Right lung (tissue), 10 donors: ENCODE measurements around the gene NUDT22. TPM values are rescaled to one million over a fixed set of nuclear protein-coding genes. Genes with fewer than 3 reads are reported as not detected.

Source experiments
- DNase-seq, 2 donors: peaks; one replicate each; pipeline ENCODE4 v3.0.0-alpha.2; 2013
- long read RNA-seq, 8 donors: transcript quantifications; one replicate each; lab custom pipeline, GENCODE V29; 2026
- polyA plus RNA-seq, 5 donors: library from polyadenylated mRNA; unstranded; fragments of 120-200 nt; gene quantifications; one replicate each; pipeline versions ENCODE4 v1.2.1 to v1.2.3, GENCODE V29; 2013; ENCODE audit warnings: inconsistent platforms in 1 of 5, low replicate concordance in 1 of 5; ENCODE audit not compliant: insufficient read length in 5 of 5, insufficient read depth in 1 of 5

Gene NUDT22, protein sequence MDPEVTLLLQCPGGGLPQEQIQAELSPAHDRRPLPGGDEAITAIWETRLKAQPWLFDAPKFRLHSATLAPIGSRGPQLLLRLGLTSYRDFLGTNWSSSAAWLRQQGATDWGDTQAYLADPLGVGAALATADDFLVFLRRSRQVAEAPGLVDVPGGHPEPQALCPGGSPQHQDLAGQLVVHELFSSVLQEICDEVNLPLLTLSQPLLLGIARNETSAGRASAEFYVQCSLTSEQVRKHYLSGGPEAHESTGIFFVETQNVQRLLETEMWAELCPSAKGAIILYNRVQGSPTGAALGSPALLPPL
- 10 to 100 TPM; 16.5 to 29.4 (median 17.8) TPM for polyA plus RNA-seq
- long read RNA-seq, donor 1, transcript NUDT22-201 (6 exons, 1,094 nt) = major isoform, 6 of 16 reads
- long read RNA-seq, donor 1, partial matches to known transcripts = 5 of 16 reads
- long read RNA-seq, donor 1, other reads (novel, unspliced or antisense) = 0 of 16 reads
- long read RNA-seq, donor 2, partial matches to known transcripts = 0 of 22 reads
- long read RNA-seq, donor 2, other reads (novel, unspliced or antisense) = 19 of 22 reads
- long read RNA-seq, donor 3, transcript NUDT22-201 (6 exons, 1,094 nt) = major isoform, 7 of 15 reads
- long read RNA-seq, donor 3, partial matches to known transcripts = 0 of 15 reads
- long read RNA-seq, donor 3, other reads (novel, unspliced or antisense) = 0 of 15 reads
- long read RNA-seq, donor 4, partial matches to known transcripts = 14 of 21 reads
- long read RNA-seq, donor 4, other reads (novel, unspliced or antisense) = 0 of 21 reads
- long read RNA-seq, donor 5, partial matches to known transcripts = 40 of 49 reads
- long read RNA-seq, donor 5, other reads (novel, unspliced or antisense) = 5 of 49 reads
- long read RNA-seq, donor 6, transcript NUDT22-201 (6 exons, 1,094 nt) = major isoform, 5 of 15 reads
- long read RNA-seq, donor 6, partial matches to known transcripts = 6 of 15 reads
- long read RNA-seq, donor 6, other reads (novel, unspliced or antisense) = 0 of 15 reads
- long read RNA-seq, donor 7, partial matches to known transcripts = 0 of 4 reads
- long read RNA-seq, donor 7, other reads (novel, unspliced or antisense) = 0 of 4 reads
- long read RNA-seq, donor 8, partial matches to known transcripts = 9 of 10 reads
- long read RNA-seq, donor 8, other reads (novel, unspliced or antisense) = 0 of 10 reads

DNA sequence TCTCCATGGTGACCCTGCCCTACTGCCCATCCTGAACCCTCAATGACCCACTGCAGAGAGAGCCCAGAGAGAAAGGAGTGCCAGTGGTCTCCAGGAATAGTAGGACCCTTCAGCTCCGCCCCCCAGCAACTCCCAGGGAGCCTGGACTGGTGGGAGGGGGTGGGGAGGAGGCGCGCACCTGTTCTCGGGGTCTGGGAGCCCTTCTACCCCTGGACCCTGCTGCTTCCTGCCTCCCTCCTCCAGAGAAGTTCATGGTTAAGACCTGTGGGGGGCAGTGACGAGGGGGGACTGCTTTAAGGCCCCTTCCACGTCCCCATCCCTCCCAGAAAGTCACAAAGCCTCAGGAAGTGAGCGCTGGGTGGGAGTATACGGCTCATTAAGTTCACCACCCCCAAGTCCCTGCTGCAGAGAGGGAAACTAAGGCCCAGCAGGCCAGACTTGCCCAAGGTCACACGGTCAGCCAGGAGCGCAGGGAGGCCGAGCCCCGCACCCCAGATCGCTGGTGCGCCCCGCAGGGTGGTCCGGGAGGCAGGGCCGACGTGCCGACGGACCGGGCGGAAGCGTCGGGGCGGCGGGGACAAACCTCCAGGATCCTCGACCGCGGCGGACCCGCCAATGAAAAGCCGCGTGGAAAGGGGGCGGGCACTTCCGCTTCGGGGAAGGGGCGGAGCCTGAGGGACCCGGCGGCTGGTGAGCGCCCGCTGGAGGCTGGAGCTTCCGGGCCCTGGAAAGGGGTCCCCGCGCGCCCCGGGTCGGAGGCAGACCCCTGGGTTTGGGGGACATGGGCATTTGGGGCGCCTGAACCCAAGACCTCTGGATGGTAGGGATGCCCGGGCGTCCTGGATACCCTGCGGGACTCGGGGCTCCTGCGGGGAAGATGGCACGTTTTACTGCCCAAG, at the start of gene NUDT22, which contains the start of gene TRPT1:
TSS of gene NUDT22 (plus strand) at position 667 of the 899 bp plus-strand sequence. CDS start 379 bp downstream, outside the sequence.
TSS of gene TRPT1 (minus strand) at position 579 of the 899 bp plus-strand sequence. CDS start at position 253, 326 bp downstream.
- DNase-seq = peak; percentile 83 to 85

DNA sequence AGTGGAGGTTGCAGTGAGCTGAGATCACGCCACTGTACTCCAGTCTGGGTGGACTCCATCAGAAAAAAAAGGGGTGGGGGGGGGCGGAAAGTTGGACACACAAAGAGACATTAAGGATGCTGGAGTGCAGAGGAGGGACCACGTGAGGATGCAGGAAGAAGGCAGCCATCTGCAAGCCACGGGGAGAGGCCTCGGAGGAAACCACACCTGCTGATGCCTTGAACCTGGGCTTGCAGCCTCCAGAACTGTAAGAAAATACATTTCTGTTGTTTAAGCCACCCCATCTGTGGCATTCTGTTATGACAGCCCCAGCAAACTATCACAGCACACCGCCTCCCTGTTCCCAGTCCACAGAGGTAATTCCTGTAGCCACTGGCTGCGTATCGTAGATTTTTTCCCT, 49.3 kb upstream of the NUDT22 start:
- no peak for DNase-seq

DNA sequence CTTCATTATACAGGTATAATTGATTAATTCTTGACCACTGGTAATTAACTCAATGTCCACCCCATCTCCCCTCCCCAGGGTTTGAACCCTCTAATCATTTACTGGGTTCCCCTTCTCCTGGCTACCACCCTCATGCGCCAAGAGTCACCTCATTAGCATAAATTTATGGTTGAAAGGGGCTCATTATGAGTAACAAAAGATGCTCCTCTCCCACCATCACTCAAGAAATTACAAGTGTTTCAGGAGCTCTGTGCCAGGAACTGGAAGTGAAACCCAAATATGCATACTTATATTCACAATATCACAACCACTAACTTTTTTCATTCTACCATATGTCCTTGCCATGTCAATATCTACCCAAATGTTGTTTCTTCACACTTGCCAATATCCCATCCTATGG, 47.9 kb upstream of the NUDT22 start:
- DNase-seq = no peak

DNA sequence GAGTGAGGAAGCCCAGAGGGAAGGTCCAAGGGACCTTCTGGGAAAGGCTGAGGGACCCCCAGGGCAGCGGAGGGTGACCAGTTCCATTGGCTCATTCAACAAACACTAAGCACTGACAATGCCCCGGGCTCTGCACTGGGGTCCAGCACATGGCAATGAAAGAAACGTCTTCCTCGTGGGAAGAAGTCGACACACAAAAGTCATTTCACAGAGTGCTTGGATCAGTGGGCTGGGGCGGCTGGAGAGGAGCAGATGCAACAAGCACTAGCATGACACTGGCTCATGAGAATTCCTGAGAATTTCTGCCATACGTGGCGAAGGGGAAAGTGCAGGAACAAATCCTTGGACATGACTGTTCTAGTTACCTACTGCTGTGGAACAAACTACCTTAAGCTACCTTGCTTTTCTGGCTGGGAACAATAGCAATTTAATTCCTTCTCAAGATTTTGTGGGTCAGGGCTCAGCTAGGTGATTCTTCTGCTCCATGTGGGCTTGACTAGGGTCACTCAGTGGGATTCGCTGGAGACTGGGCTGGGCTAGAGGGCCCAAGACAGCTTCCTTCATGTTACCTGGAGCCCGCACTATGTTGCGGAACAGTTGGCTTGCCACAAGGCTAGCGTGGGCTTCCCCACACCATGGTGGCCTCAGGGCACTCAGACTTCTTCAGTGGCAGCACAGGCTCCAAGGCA, 47.0 kb upstream of the NUDT22 start:
- no peak for DNase-seq

DNA sequence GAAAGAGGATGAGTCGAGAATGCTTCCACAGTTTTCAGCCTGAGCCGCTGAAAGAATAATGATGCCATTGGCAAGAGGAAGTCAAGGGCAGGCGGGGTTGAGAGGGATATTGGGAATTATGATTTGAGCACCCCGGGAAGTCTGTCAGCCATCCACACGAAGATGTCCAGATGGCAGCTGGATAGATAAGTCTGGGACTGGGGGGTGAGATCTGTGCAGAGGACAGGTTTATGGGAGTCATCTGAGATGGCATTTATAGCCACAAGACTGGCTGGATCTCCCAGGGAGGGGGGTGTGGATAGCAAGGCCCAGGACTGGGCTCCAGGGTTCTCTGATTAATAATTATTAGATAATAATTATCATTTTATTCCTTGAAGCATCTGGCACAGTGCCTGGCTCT, 45.2 kb upstream of the NUDT22 start:
- DNase-seq = no peak

DNA sequence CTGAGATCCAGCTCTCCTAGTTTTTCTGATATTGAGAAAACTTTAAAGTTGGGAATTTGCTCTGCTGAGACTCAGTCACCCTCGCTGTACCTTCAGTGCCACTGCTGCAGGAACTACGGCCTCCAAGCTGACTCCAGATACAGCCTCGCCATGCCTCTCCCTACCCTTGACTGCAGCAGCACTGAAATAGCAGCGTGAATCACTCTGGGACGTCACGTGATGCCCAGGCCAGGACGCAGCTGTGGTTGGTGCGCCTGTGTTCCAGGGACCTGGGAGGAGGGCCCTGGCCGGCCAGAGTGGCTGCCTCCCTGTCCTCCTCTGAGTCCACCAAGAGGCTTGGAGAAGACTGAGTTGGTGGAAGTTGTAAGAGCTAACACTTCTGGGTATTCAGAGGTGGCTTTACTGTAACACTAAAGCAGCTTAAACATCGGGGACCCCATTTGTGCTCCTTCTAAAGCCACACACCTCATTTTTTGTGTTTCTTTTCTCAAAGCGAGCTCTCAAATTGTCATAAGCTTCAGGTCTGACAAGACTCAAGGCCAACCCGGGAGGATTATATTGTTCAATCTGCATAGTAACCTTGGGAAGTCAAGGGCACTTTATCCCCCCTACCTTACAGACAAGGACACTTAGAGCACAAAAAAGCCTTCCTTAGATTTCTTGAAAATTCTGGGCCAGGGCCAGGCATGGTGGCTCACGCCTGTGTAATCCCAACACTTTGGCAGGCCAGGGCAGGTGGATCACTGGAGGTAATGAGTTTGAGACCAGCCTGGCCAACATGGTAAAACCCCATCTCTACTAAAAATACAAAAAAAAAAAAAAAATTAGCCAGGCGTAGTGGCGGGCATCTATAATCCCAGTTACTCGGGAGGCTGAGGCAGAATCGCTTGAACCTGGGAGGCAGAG, 44.3 kb upstream of the NUDT22 start:
- peak; percentile 77 to 80 for DNase-seq

DNA sequence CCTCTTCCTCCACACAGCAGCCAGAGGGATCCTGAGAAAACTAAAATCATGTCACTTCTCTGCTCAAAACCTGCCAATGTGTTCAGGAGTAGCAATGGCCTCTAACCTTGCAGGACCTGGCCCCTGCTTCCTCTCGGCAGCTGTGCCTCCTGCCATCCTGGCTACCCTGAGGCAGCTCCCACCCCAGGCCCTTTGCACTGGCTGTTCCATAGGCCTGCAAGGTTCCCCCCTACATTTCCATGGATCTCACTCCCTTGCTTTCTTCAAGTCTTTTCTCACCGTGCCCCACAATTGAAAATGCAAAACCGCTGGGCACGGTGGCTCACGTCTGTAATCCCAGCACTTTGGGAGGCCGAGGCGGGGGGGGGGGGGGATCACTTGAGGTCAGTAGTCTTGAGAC, 42.2 kb upstream of the NUDT22 start:
- no peak for DNase-seq

DNA sequence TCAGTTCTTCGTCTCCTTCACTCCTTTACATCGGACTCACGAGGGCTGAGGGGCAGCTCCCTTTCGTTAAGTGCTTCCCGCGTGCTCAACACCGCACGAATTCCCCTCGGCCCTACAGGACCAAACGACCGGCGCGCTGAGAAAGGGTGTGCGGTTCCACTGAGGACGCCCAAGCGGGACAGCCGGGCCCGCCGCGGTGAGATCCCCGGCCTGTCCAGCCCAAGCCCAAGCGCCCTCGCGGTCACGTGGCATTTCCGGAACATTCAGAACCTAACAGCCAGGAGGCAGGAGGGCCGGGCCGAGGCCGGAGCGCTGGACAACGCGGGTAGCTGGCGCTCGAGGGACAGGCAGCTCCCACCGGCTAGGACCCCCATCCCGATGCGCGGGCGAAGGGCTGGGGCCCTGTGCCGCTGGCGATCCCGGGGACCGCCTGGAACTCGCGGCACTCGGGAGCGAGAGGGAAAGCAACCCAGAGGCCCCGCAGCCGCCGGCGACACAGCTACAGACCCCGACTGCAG, 40.8 kb upstream of the NUDT22 start:
- no peak for DNase-seq

DNA sequence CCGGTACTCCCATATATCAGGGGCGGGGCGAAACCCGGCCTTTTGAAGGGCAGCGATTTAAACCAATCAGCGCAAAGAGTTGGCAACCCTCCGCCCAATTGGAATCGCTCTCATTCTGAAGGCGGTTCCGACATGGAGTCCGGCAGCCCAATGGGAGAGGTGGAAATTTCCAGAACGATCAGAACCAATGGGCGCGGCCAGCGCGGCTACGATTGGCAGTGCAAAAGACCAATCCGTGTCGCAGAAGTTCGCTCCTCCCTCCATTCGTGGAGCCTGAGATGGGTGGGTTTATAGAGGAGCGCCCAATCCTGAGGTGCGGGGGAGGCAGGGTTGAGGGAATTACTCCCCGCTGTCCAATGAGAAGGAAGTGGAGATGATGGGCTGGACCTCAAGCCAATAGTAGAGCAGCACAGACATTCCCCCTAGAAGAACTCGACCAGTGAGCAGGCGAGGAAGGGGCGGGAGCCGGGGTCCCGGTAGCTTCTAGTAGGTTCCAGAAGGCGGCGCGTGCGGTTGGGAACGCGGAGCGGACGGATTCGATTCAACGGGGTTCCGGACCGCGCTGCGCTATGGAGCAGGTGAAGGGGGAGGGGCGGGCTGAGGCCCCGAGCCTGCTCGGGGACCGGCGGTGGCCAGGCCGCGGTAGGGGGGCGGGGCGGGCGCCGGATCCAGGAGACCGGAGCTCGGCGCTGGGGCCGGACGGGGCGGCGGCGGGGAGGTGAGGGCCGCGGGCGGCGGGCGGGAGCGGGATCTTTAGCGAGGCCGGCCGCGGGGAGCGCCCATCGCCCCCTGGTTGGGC, 40.2 kb upstream of the NUDT22 start, which contains the start of gene STIP1:
TSS of gene STIP1 (plus strand) at position 479 of the 799 bp plus-strand sequence. CDS start at position 570, 91 bp downstream.
- peak; percentile 100 for DNase-seq

DNA sequence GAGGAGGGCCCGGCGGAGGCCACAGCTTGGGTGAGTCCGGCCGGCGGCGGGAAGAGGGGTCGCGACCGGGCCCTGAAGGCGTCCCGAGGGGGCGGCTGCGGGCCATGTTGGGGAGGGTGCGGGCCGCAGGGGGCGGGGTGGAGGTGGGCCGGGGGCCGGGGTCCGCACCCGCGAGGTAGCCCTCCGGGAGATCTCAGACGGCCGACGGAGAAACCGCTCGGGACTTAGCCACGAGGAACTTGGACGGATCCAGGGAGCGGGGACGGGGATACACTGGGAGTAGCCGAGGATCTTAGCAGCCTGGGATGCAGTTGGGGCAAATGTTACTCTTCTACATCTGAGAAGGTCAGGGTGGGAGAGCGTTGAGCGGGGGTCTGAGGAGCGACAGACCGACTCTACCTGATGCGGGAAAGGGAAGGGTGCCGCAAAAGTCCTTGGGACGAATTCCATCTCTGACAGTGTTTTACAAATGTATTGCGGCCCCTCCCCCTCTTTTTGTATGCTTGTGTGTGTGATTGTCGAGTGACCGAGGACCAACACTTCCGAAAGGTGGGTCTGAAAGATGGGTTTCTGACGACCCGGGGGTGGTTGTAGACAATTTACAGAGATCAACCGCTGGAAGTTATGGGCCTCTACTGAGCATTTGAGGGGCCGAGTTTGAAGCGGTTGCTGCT, 39.4 kb upstream of the NUDT22 start:
- no peak for DNase-seq

DNA sequence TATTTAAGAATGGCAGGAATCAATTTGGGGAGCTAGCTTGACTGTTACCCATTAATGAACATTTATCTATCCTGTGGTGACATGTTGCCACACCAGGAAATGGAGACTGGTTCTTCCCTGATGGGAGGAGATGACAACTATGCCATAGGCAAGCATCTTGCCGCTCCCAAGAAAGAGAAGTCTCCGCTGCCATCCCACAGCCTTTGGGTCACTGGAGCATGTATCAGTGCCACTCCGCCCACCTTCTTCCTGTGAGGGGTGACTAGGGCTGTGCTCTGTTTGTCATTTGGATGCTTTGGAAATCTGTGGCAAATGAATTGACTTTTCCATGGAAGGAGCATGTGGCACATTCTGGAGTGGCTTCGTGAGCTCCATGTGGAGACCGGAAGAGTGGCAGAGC, 33.6 kb upstream of the NUDT22 start:
- DNase-seq = no peak

DNA sequence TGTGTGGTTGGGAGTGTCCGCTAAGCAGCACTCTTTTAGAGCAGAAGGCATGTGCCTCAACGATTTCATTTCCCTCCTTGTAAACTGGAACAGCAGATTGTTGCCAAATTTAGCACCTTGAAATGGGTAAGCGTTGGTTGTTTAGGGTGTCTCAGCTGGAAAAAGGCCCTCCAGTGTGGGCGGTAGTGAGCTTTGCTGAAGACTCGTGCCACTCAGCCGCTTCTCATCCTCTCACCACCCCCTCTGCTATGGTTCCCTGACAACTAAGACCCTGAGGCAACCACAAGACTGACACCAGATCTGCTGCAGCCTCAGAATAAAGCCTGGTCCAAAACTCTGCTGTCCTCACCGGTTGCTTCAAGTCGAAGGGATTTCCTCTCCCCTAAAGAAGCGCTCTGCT, 29.4 kb upstream of the NUDT22 start:
- DNase-seq = no peak

DNA sequence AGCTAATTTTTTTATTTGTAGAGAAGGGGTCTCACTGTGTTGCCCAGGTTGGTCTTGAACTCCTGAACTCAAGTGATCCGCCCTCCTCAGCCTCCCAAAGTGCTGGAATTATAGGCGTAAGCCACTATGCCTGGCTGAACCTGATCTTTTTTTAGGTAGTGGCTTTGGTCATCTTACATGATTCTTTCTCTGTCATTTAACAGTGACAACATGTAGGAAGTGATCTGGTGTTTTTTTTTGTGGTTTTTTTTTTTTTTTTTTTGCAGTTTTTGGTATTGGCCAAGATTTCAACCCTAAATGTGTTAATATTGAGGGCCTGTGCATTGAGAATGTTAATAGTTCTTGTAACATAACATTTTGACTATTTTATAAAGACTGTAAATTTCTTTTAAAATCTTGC, 27.6 kb upstream of the NUDT22 start:
- DNase-seq = no peak

DNA sequence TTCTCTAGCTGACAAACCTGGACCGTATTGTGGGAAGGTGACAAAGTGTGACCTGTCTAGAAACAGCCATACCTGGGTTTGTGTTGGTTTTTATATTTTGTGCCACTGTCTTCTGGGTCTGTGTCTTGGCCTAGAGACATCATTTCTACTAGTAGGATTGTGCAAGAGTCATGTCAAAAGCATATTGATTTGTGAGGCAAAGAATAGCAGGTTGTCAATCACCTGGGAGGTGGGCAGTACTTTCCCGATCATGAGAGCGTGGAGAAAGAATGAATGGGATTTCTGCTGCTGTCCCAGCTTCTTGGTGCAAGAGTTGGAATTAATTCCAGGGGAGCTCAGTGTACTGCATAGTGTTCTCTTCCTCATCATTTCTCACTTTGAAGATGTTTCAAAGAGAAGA, 24.5 kb upstream of the NUDT22 start:
- no peak for DNase-seq

DNA sequence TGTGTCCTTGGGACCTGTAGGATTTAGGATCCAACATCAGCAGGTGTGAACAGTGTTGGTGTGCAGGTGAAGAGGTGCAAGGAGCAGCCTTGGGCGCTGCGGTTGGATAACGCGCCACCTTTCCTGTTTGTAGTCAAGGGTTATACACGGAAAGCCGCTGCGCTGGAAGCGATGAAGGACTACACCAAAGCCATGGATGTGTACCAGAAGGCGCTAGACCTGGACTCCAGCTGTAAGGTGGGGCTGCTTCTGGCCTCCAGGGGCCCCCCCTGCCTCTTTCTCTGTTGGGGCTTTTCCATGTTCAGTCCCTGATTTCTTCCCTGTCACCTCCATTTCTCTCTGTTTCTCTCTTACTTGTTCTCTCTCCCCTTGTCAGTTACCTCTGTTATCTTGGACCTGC, 23.1 kb upstream of the NUDT22 start:
- DNase-seq = no peak

DNA sequence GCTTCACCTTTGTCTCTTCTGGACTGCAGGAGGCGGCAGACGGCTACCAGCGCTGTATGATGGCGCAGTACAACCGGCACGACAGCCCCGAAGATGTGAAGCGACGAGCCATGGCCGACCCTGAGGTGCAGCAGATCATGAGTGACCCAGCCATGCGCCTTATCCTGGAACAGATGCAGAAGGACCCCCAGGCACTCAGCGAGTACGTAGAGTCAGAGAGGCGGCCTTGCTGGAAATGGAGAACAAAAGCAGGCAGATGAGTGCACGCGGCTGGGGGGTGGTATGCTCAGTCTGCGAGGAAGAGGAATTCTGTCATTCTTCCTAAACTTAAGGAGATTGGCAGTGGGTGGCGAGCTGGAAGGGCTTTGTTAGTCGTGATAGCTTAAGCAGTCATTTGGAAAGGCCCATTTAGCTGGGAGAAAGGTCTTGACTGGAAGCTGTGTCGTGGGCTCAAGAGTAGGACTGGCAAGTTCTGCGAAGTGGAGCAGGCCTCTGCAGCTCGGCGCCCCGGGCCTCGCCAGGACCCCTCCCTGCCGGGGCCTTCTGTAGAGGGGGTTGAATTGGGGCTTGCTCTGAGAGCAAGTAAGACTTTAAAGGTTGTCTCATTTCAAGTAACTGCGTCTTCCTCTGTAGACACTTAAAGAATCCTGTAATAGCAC, 22.5 kb upstream of the NUDT22 start:
- no peak for DNase-seq

DNA sequence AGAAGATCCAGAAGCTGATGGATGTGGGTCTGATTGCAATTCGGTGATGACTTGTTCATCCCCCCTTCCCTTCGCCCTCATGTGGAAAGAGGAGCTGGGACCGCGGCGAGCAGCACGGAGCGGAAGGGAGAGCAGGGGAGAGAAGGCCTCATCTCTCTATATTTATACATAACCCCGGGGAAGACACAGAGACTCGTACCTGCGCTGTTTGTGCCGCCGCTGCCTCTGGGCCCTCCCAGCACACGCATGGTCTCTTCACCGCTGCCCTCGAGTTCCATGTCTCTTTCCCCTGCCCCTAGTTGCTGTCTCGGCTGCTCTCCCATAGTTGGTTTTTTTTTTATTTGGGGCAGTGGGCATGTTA, 22.0 kb upstream of the NUDT22 start:
- no peak for DNase-seq
